Measurements from ENCODE around the gene CHURC1. TPM values are rescaled to one million over a fixed set of nuclear protein-coding genes. Genes with fewer than 3 reads are reported as not detected.

CHURC1 gene
- total and polyA plus RNA-seq, 2 of the 4 experiments (the other 2 are of a cell fraction) = 38.0 to 69.5 TPM

GRCh38 chr14:64942531-64943111 is 28.4 kb downstream of the CHURC1 start, which contains the start of gene GPX2:
Gene GPX2, minus strand, starts transcription at chr14:64942745. Its CDS starts 19 bp downstream, at chr14:64942726.
- no peak within 1 kb of the TSS for H3K4ac ChIP-seq (ENCODE audit: low read depth, low read length)
- H4K5ac ChIP-seq (ENCODE audit: low read depth, low read length) = no peak within 1 kb of the TSS
- DNase-seq (no peak), ATAC-seq (ENCODE audit: low read depth) (no peak)
- H4K91ac ChIP-seq (ENCODE audit: insufficient read depth, low read depth, low read length) = no peak within 1 kb of the TSS
- H3K4me3 ChIP-seq (ENCODE audit: insufficient read depth, low read depth, low read length) = no peak within 1 kb of the TSS
- H3K18ac ChIP-seq (ENCODE audit: low read depth, low read length) = no peak within 1 kb of the TSS
- no peak within 1 kb of the TSS for H2BK5ac ChIP-seq (ENCODE audit: low read depth, low read length, poor library complexity, severe bottlenecking)
- no peak within 1 kb of the TSS for H3K4me2 ChIP-seq (ENCODE audit: low read depth, low read length)
- H2AK5ac ChIP-seq (ENCODE audit: low read depth, low read length) = no peak within 1 kb of the TSS
- no peak within 1 kb of the TSS for H4K8ac ChIP-seq (ENCODE audit: low read depth in 2 of 2, low read length in 2 of 2)
- no peak within 1 kb of the TSS for H2AK9ac ChIP-seq (replicated peaks; ENCODE audit: low read depth, low read length, poor library complexity)
- H3K9me1 ChIP-seq (ENCODE audit: insufficient read depth, low read length) = peaks cover 4% of the 10 kb centered on the region; the same call in 1 of the 2 replicates
- H3K27ac ChIP-seq (ENCODE audit: insufficient read depth, low read length) = no peak within 1 kb of the TSS
- ChIA-PET POLR2A (ENCODE audit: unreplicated experiment) (no interaction called here), CTCF (no interaction called here)
- dilution Hi-C loops (cut with HindIII; ENCODE audit: low sequenced_read_pairs, unreplicated experiment) = no loop called here
- no peak for TF ChIP-seq RAD21 (IDR thresholded peaks at IDR 0.05; ENCODE audit: low read length)
- TF ChIP-seq ELK1 (IDR thresholded peaks at IDR 0.05; ENCODE audit: borderline replicate concordance, low read depth, low read length) = no peak
- TF ChIP-seq MXI1 (IDR thresholded peaks at IDR 0.05; ENCODE audit: borderline replicate concordance, low read depth, low read length) = no peak
- TF ChIP-seq SMC3 (IDR thresholded peaks at IDR 0.05; ENCODE audit: low read depth, low read length) = no peak
- no peak for TF ChIP-seq POLR2A (IDR thresholded peaks at IDR 0.05; ENCODE audit: low read depth, low read length)
- no peak for TF ChIP-seq FOS (IDR thresholded peaks at IDR 0.05; ENCODE audit: low read depth, low read length)
- H3K9ac ChIP-seq (ENCODE audit: low read depth, low read length) = no peak within 1 kb of the TSS
- H2AFZ ChIP-seq (replicated peaks; ENCODE audit: low read length, poor library complexity) = no peak within 1 kb of the TSS
- no peaks in the 10 kb centered on the region for H3K4me1 ChIP-seq (ENCODE audit: control insufficient read depth, insufficient read depth, low read length)
- no peak within 1 kb of the TSS for H2BK20ac ChIP-seq (ENCODE audit: low read depth, low read length)
- H3K36me3 ChIP-seq (ENCODE audit: control insufficient read depth, insufficient read depth, low read length) = peaks cover 18% of the 10 kb centered on the region
- H3K56ac ChIP-seq (ENCODE audit: extremely low read depth, insufficient read depth, low read length) = no peak within 1 kb of the TSS
- H3K27me3 ChIP-seq (ENCODE audit: control insufficient read depth, insufficient read depth, low read length) = no peaks in the 10 kb centered on the region
- H3K14ac ChIP-seq (replicated peaks; ENCODE audit: low read depth, low read length) = no peak within 1 kb of the TSS
- in situ Hi-C loops (cut with MboI; ENCODE audit: low sequenced_read_pairs) = no loop called here
- no peak within 1 kb of the TSS for H2BK120ac ChIP-seq (ENCODE audit: low read depth, low read length)
- H3K23ac ChIP-seq (ENCODE audit: low read depth, low read length) = no peak within 1 kb of the TSS
- H4K20me1 ChIP-seq (ENCODE audit: insufficient read depth, low read length) = no peaks in the 10 kb centered on the region; the same call in 1 of the 2 replicates
- no peak within 1 kb of the TSS for H2BK15ac ChIP-seq (ENCODE audit: low read depth, low read length)
- BruUV-seq (replicated peaks) = no TSS peak
- H3K79me1 ChIP-seq (ENCODE audit: low read depth in 1 of 2, low read length in 2 of 2) = peaks cover 0 to 3% of the 10 kb centered on the region in 2 experiments; a peak in 1 of 4 replicates
- H3K9me3 ChIP-seq (ENCODE audit: control insufficient read depth, insufficient read depth, low read length) = no peaks in the 10 kb centered on the region
- intact Hi-C loops (cut with micrococcal nuclease) = no loop called here
- 97% methylated on average over 4 of the region's 13 CpGs; no CpG with 5 or more reads in 1 of the 2 experiments for WGBS, 2 experiments (ENCODE audit: extremely low coverage in 2 of 2, insufficient read length in 1 of 2)
